Liver (tissue), 9 donors: ENCODE data around the gene PRIM2. TPM values are rescaled to one million over a fixed set of nuclear protein-coding genes. Genes with fewer than 3 reads are reported as not detected.
"Not testable (repeated sequence)": the region's sequence is repeated elsewhere in the genome, so short reads cannot be mapped to it uniquely, and the experiment has no call there.

Source experiments
- DNase-seq: peaks from one replicate; pipeline ENCODE4 v3.0.0-alpha.2; 2017; ENCODE audit warnings: low spot score
- H3K27ac ChIP-seq, 2 donors: one replicate each; pipeline ENCODE4 v1.7.0; 2013; ENCODE audit warnings: inconsistent platforms in 2 of 2, low read length in 2 of 2, control low read depth in 1 of 2, low read depth in 1 of 2, mild to moderate bottlenecking in 1 of 2
- H3K27me3 ChIP-seq, 4 donors: one replicate each; pipeline versions ENCODE4 v1.6.1 to v1.7.0; 2013; ENCODE audit warnings: low read length in 3 of 4, inconsistent platforms in 1 of 4, mild to moderate bottlenecking in 1 of 4, moderate library complexity in 1 of 4; ENCODE audit not compliant: control insufficient read depth in 4 of 4, insufficient read depth in 4 of 4
- H3K36me3 ChIP-seq, 4 donors: one replicate each; pipeline versions ENCODE4 v1.6.1 to v1.7.0; 2013; ENCODE audit warnings: low read length in 3 of 4, mild to moderate bottlenecking in 3 of 4, low read depth in 1 of 4, moderate library complexity in 1 of 4; ENCODE audit not compliant: control insufficient read depth in 4 of 4, insufficient read depth in 3 of 4
- H3K4me1 ChIP-seq, 4 donors: one replicate each; pipeline versions ENCODE4 v1.6.1 to v1.7.0; 2013; ENCODE audit warnings: low read length in 3 of 4, mild to moderate bottlenecking in 3 of 4, moderate library complexity in 1 of 4; ENCODE audit not compliant: control insufficient read depth in 4 of 4, insufficient read depth in 4 of 4
- H3K4me3 ChIP-seq, 3 donors: one replicate each; pipeline versions ENCODE4 v1.6.1 to v1.7.0; 2013; ENCODE audit warnings: low read length in 3 of 3, control low read depth in 1 of 3, low read depth in 1 of 3, mild to moderate bottlenecking in 1 of 3
- H3K9ac ChIP-seq, 2 donors: one replicate each; pipeline ENCODE4 v1.7.0; 2013; ENCODE audit warnings: low read length in 2 of 2, mild to moderate bottlenecking in 2 of 2, moderate library complexity in 2 of 2, control low read depth in 1 of 2, low read depth in 1 of 2
- H3K9me3 ChIP-seq, 4 donors: one replicate each; pipeline versions ENCODE4 v1.6.1 to v1.7.0; 2013; ENCODE audit warnings: low read length in 3 of 4; ENCODE audit not compliant: control insufficient read depth in 4 of 4
- FOXA2 ChIP-seq: IDR thresholded peaks from 2 replicates; pipeline ENCODE4 v1.6.1; 2016; ENCODE audit warnings: antibody characterized with exemption
- HNF4A ChIP-seq, 2 donors: conservative IDR thresholded peaks; 2 replicates each; pipeline ENCODE4 v1.6.1; 2016; ENCODE audit warnings: antibody characterized with exemption in 2 of 2, mild to moderate bottlenecking in 2 of 2
- HNF4G ChIP-seq: IDR thresholded peaks from 2 replicates; pipeline ENCODE4 v1.6.1; 2016; ENCODE audit warnings: antibody characterized with exemption
- RXRA ChIP-seq, 2 donors: IDR thresholded peaks; 2 replicates each; pipeline ENCODE4 v1.6.1; 2017 to 2018; ENCODE audit warnings: antibody characterized with exemption in 2 of 2, mild to moderate bottlenecking in 1 of 2
- SP1 ChIP-seq: IDR thresholded peaks from 2 replicates; pipeline ENCODE4 v1.6.1; 2018; ENCODE audit warnings: antibody characterized with exemption, mild to moderate bottlenecking
- YY1 ChIP-seq: IDR thresholded peaks from 2 replicates; pipeline ENCODE4 v1.6.1; 2016; ENCODE audit warnings: antibody characterized with exemption, mild to moderate bottlenecking
- WGBS: extraction: QIAGEN DNeasy Blood & Tissue Kit; methylation state at CpG from one replicate; pipeline ENCODE4 v1.1.7; 2013; 5-methylcytosine and 5-hydroxymethylcytosine counted together
- polyA plus RNA-seq, 2 donors: library from polyadenylated mRNA; stranded (reverse) in 1 of 2; unstranded in 1 of 2; fragments of 200-250 nt in 1 of 2; fragments of >200 nt in 1 of 2; fragmentation: Nextera tagmentation in 1 of 2; extraction: Ambion mirVana in 1 of 2; gene quantifications; one replicate each; pipeline versions ENCODE4 v1.2.1 to v1.2.3, GENCODE V29; 2013 to 2015
- total RNA-seq, 2 donors: library from RNA; depleted of rRNA; stranded (reverse); fragments of >200 nt; gene quantifications; one replicate each; pipeline ENCODE4 v1.2.3, GENCODE V29; 2014
- donor health status: healthy.
- donor health status: healthy.
- donor health status: healthy.
- donor health status: healthy.
- donor health status: healthy.

The PRIM2 gene
- total and polyA plus RNA-seq, 4 donors: 1.6 to 13.0 (median 3.5) TPM

DNA sequence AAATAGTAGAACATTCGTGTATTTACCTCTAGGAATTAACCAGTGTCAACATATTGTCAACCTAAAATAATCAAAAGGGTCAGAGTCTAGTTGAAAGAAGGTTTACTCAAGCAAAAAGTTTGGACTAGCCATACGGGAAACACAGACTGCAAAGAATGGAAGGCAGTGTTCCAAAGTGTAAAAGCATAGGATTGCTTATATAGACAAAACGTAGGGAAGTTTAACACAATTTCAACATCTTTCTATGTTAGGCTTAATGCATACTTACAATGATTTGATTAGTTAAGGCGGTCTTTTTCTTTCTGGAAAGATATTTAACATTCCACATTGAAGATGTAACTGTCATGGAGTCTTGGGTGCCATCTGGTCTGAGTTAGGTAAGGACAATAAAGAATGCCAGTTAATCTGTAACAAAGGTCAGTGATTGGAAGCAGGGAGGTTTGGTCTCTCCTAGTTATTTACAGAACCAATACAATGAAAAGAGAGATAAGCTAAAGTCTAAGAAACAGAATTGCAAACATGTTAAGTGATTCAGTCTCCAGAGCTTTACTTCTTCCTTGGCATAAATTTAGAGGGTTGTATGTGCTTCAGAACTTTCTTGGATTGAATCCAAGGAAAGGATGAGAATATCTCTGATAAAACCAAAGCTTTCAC, 183.1 kb downstream of the PRIM2 start:
- not testable (repeated sequence) for H3K4me3 ChIP-seq, H3K9me3 ChIP-seq, H3K4me1 ChIP-seq, H3K36me3 ChIP-seq, DNase-seq, H3K27me3 ChIP-seq, H3K9ac ChIP-seq
- 32% methylated on average over 4 of the region's 4 CpGs for WGBS
- peak overlapping the region in 1 of 2 donors; percentile 18 for H3K27ac ChIP-seq
- TF ChIP-seq RXRA (IDR thresholded peaks at IDR 0.05) (peak; percentile 27 to 29), SP1 (peak; percentile 83), FOXA2 (peak; percentile 4), YY1 (peak; percentile 58), HNF4G (peak; percentile 44), HNF4A (conservative IDR thresholded peaks at IDR 0.05) (peak; percentile 67 to 75)

DNA sequence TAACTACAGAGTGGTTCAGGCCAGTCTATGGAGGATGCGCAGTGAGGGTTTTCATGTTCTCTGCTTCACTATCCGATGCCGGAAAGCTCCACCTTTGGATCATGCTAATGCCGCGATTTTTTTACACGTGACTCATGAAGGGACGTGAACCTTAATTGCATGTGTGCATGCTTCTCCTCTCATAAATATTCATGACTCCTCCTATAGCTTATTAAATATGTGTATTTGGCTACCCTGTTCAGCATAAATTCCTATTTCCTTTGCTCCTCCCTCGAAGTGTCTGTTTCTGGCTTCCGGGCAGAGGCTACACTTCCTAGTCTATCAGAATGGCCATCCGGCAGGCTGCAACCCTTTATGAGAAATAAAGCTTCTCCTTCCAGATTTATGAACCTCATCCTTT, 185.0 kb downstream of the PRIM2 start:
- H3K27me3 ChIP-seq, H3K4me3 ChIP-seq, H3K4me1 ChIP-seq, H3K27ac ChIP-seq, DNase-seq, H3K9ac ChIP-seq, H3K9me3 ChIP-seq, H3K36me3 ChIP-seq: not testable (repeated sequence)
- WGBS: 97% methylated on average over 10 of the region's 10 CpGs

DNA sequence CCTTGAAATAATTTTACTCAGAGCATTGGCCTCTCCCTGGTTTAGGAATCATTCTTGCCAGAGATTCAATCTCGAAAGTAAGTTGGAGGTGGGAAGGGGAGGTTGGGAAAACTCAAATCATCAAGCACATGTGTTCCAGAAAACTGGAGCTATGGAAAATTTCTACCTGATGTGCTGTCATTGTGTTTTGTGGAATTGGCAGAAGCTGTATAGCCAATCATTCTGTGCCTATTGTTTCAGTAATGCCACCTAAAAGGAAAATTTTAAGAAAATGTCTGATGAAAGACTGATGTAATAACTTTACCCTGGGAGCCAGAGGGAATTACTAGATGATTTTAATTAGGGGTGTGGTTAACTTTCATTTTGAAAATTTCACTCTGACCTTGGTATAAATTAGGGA, 187.8 kb downstream of the PRIM2 start:
- DNase-seq, H3K4me1 ChIP-seq, H3K27ac ChIP-seq, H3K4me3 ChIP-seq, H3K27me3 ChIP-seq, H3K9me3 ChIP-seq, H3K36me3 ChIP-seq, H3K9ac ChIP-seq: not testable (repeated sequence)
- WGBS: 92% methylated on average over 1 of the region's 1 CpG

DNA sequence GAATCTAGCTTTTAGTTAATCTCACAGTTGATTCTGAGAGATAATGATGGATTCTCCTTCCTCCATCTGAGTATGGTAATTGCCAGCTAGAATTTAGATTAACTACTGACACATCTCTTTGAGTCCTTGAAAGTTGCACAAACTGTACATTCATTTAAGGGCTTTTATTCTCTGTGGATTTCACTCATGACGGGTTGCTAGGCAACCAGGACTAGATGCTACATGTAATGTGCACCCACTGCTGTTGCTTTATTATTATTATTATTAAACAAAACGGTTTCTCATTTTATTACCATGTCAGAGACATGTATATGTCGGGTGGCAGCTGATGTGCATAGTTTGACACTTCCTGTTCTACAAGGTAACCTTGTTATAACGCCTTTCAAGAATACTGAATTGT, 193.0 kb downstream of the PRIM2 start:
- H3K27me3 ChIP-seq, H3K4me3 ChIP-seq, H3K36me3 ChIP-seq, H3K4me1 ChIP-seq, H3K27ac ChIP-seq, H3K9me3 ChIP-seq, DNase-seq, H3K9ac ChIP-seq: not testable (repeated sequence)
- WGBS: 95% methylated on average over 4 of the region's 4 CpGs

DNA sequence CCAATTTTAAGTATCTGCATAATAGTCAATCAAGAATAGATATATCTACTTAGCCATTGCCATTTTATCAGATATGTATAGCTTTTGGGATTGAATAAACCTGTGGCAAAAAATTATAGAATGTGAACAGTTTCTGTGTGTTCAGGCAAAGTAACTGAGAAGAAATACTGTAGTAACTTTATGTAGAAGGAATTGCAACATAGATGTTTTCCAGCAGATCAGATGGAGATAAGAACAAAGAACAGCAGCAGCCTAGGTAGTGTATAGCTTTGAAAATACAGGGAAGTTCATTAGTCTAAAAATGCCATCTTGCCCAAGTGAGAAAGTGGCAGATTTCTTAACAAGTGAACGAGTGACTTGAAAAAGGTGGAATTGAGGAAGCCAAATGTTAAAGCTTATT, 197.7 kb downstream of the PRIM2 start:
- H3K36me3 ChIP-seq, H3K4me1 ChIP-seq, H3K4me3 ChIP-seq, DNase-seq, H3K27ac ChIP-seq, H3K9me3 ChIP-seq, H3K9ac ChIP-seq, H3K27me3 ChIP-seq: not testable (repeated sequence)
- 89% methylated on average over 1 of the region's 1 CpG for WGBS

DNA sequence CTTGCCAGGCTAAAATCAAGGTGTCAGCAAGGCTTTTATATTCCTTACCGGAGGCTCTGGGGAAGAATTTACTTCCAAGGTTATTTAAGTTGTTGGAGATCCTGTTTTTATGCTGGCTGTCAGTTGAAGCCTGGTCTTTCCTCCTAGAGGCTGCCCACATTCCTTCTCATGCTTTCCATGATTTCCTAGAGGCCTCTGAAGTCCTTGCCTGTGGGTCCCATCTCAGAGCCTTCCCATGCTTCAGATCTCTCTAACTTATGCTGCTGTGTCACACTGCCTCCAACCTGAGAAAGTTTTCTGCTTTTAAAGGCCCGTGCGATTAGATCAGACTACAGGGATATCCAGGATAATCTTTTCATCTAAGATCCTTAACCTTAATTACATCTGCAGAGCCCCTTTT, 198.4 kb downstream of the PRIM2 start:
- H3K36me3 ChIP-seq, H3K4me1 ChIP-seq, H3K9me3 ChIP-seq, H3K9ac ChIP-seq, H3K27me3 ChIP-seq, H3K27ac ChIP-seq, DNase-seq, H3K4me3 ChIP-seq: not testable (repeated sequence)
- 96% methylated on average over 1 of the region's 3 CpGs for WGBS

DNA sequence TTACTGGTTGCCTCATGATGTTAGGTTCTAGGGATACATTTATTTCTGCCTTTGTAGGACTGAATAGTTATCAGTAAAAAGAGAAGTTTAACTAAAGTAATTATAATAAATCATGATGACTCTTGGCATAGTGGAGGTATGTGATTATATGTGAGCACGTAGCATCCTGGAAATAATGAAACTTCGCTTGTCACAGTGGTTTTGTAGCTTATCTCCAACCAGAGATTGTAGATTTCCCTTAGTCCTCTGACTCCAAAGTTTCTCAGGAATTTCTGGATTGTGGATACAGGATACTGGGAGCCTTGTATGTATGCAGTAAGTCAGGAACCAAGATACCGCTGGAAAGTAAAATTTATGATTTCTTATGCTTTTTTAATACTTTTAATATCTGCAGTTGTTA, 199.3 kb downstream of the PRIM2 start:
- H3K4me3 ChIP-seq, H3K27me3 ChIP-seq, H3K9me3 ChIP-seq, DNase-seq, H3K36me3 ChIP-seq, H3K9ac ChIP-seq, H3K27ac ChIP-seq, H3K4me1 ChIP-seq: not testable (repeated sequence)
- WGBS: 84% methylated on average over 3 of the region's 3 CpGs

DNA sequence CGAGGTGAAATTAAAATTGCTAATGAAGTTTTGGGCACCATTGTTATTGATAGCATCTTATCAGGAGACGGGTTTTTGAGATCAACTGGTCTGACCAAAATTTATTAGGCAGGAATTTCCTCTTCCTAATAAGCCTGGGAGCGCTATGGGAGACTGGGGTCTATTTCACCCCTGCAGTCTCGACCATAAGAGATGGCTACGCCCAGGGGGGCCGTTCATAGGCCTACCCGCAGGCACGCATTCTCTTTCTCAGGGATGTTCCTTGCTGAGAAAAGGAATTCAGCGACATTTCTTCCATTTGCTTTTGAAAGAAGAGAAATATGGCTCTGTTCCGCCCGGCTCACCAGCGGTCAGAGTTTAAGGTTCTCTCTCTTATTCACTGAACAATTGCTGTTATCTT, 201.8 kb downstream of the PRIM2 start:
- not testable (repeated sequence) for H3K27ac ChIP-seq, DNase-seq, H3K4me3 ChIP-seq, H3K9ac ChIP-seq, H3K4me1 ChIP-seq, H3K27me3 ChIP-seq, H3K36me3 ChIP-seq, H3K9me3 ChIP-seq
- WGBS: 91% methylated on average over 12 of the region's 12 CpGs
